HEK293T (cell line): Measurements from ENCODE around the gene STK24.

ENCODE experiments used
- BHLHE40 ChIP-seq: fragments of 450-650 bp; IDR thresholded peaks from 2 replicates; pipeline ENCODE4 v1.6.1; 2016; ENCODE audit warnings: mild to moderate bottlenecking, moderate library complexity, borderline replicate concordance
- ELF4 ChIP-seq: fragments of 450-650 bp; IDR thresholded peaks from 2 replicates; pipeline ENCODE4 v1.6.1; 2017; ENCODE audit warnings: antibody characterized with exemption

- no peak for TF ChIP-seq BHLHE40
- TF ChIP-seq ELF4 = no peak
Measured at GRCh38 chr13:98575904-98576199, 1.1 kb downstream of the STK24 start.
